ENCODE results near the gene TEX10. TPM values are rescaled to one million over a fixed set of nuclear protein-coding genes. Genes with fewer than 3 reads are reported as not detected.

Gene TEX10
- 28.1 to 34.1 TPM (median 32.5 TPM) in 5 replicates for total RNA-seq (2022; extraction: Qiagen RNA extraction; ENCODE audit: low read depth)

DNA sequence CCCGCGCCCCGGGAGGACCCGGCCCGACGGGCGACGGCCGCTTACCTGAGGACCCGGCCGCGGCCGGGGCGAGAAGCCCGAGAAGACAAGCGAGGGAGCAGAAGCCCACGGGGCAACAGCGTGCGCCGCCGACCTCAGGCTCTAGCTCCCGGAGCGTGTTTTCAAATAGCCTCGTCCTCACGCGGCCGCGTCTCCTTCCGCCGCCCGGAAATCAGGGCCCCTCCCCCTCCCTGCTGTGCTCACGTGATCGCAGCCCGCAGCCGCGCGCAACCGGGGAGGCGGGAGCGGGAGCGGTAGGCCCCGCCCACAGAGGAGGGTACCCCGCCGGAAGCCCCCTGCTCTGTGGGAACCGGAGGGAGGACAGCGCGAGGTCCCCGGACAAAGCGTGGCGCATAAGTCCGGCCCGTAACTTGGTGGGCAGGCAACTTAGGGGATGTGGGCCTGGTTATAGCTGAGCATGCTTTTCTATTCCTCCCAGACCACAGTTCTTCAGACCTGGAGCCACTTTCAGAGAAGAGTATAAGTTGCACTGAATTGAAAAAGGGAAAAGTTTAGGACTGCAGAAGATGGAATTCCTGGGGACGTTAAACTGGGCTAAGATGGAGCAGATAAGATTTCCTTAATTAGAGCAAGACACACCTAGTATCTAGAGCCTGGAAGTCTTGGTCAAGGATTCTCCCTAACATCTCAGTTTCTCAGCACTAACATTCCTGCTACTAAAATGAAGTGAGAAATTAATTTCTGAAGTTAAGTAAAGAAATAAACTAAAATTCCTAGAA, at the start of gene TEX10:
TEX10 (minus strand) TSS at position 216 of the 779 bp plus-strand sequence. CDS start 3,579 bp downstream, outside the sequence.

Other genes with a start within 250 kb of the TEX10 start
- 64.9 to 78.8 TPM (median 77.9 TPM) in 5 replicates for gene MSANTD3, start 74.2 kb upstream of the TEX10 start, total RNA-seq (2022; extraction: Qiagen RNA extraction; ENCODE audit: low read depth)
- 0.69 to 1.5 TPM (median 1.1 TPM) in 5 replicates for gene TMEFF1, start 120.2 kb upstream of the TEX10 start, total RNA-seq (2022; extraction: Qiagen RNA extraction; ENCODE audit: low read depth)
- 0.25 to 0.77 TPM (median 0.53 TPM) in 5 replicates for gene CAVIN4, start 225.1 kb upstream of the TEX10 start, total RNA-seq (2022; extraction: Qiagen RNA extraction; ENCODE audit: low read depth)

Data from A549 treated with DMSO at 1 μM for 4 hours (cell line).